Keratinocyte (primary cell): ENCODE measurements around the gene SLC35A2. TPM values are rescaled to one million over a fixed set of nuclear protein-coding genes. Genes with fewer than 3 reads are reported as not detected.

Experiments
- DNase-seq: peaks from one replicate; pipeline ENCODE4 v3.0.0-alpha.2; 2011; ENCODE audit warnings: low read depth, missing footprints, low spot score
- FAIRE-seq: peaks from 2 replicates; lab custom pipeline; 2011; peaks lifted over from hg19 to GRCh38; lab: Jason Lieb, UNC
- H2AFZ ChIP-seq: 2 replicates; pipeline ENCODE4 v1.6.0; 2012; ENCODE audit warnings: low read length, control low read depth, inconsistent platforms; ENCODE audit not compliant: control insufficient read depth
- H3K27ac ChIP-seq: 2 replicates; pipeline ENCODE4 v1.5.1; 2011; ENCODE audit warnings: low read length; ENCODE audit not compliant: control insufficient read depth, insufficient read depth
- H3K27me3 ChIP-seq: 3 replicates; pipeline ENCODE4 v1.6.0; 2011; ENCODE audit warnings: low read length; ENCODE audit not compliant: control insufficient read depth, insufficient read depth; ENCODE audit errors: extremely low read depth
- H3K36me3 ChIP-seq, 2 experiments: 2 replicates in 1 of 2; 3 replicates in 1 of 2; pipeline ENCODE4 v1.5.1; 2011; ENCODE audit warnings: low read length in 2 of 2, mild to moderate bottlenecking in 1 of 2; ENCODE audit not compliant: control insufficient read depth in 2 of 2, insufficient read depth in 2 of 2; ENCODE audit errors: extremely low read depth in 1 of 2
- H3K4me1 ChIP-seq: 3 replicates; pipeline ENCODE4 v1.5.1; 2011; ENCODE audit warnings: low read length; ENCODE audit not compliant: control insufficient read depth, insufficient read depth; ENCODE audit errors: extremely low read depth
- H3K4me2 ChIP-seq: 3 replicates; pipeline ENCODE4 v1.6.0; 2011; ENCODE audit warnings: low read depth, low read length; ENCODE audit not compliant: control insufficient read depth, insufficient read depth; ENCODE audit errors: extremely low read depth
- H3K4me3 ChIP-seq, 3 experiments: fragments of 200-600 bp in 1 of 3; sonication (generic) in 1 of 3; 2 replicates in 2 of 3; 3 replicates in 1 of 3; pipeline ENCODE4 v1.5.1; 2011 to 2016; ENCODE audit warnings: low read length in 3 of 3, mild to moderate bottlenecking in 3 of 3, control low read depth in 2 of 3, inconsistent platforms in 1 of 3, low read depth in 1 of 3, mixed read lengths in 1 of 3, mixed run types in 1 of 3, moderate library complexity in 1 of 3; ENCODE audit not compliant: control insufficient read depth in 2 of 3, insufficient read depth in 2 of 3; ENCODE audit errors: extremely low read depth in 1 of 3
- H3K79me2 ChIP-seq: 2 replicates; pipeline ENCODE4 v1.6.0; 2012; ENCODE audit warnings: low read length; ENCODE audit not compliant: control insufficient read depth, insufficient read depth
- H3K9ac ChIP-seq: 3 replicates; pipeline ENCODE4 v1.6.0; 2011; ENCODE audit warnings: low read length; ENCODE audit not compliant: control insufficient read depth, insufficient read depth; ENCODE audit errors: extremely low read depth
- H3K9me1 ChIP-seq: 3 replicates; pipeline ENCODE4 v1.6.0; 2011; ENCODE audit warnings: low read length; ENCODE audit not compliant: control insufficient read depth, insufficient read depth; ENCODE audit errors: extremely low read depth
- H3K9me3 ChIP-seq: 2 replicates; pipeline ENCODE4 v1.5.1; 2012; ENCODE audit warnings: low read depth, low read length; ENCODE audit not compliant: control insufficient read depth
- H4K20me1 ChIP-seq: 3 replicates; pipeline ENCODE4 v1.6.0; 2011; ENCODE audit warnings: low read length; ENCODE audit not compliant: control insufficient read depth, insufficient read depth; ENCODE audit errors: extremely low read depth
- CTCF ChIP-seq, 3 experiments: IDR thresholded peaks in 1 of 3; conservative IDR thresholded peaks in 1 of 3; optimal IDR thresholded peaks in 1 of 3; 2 replicates in 2 of 3; 3 replicates in 1 of 3; pipeline versions ENCODE3 to v1.5.1; 2011; ENCODE audit warnings: low read length in 3 of 3, mild to moderate bottlenecking in 3 of 3, moderate library complexity in 2 of 3, control low read depth in 1 of 3, inconsistent platforms in 1 of 3; ENCODE audit not compliant: insufficient read depth in 2 of 3; ENCODE audit errors: extremely low read depth in 1 of 3
- EZH2 ChIP-seq: IDR thresholded peaks from one replicate; pipeline ENCODE4 v1.6.1; 2012; ENCODE audit warnings: inconsistent platforms, mild to moderate bottlenecking, low read length, moderate library complexity
- dilution Hi-C: fragments of 300-500 bp; cut with MboI; formaldehyde crosslinking; loops from one replicate; pipeline ENCODE4 v1.7.0; 2020; ENCODE audit warnings: low sequenced_read_pairs; ENCODE audit not compliant: extremely low pct_ligation_motif_present
- polyA plus RNA-seq, 5 experiments: library from polyadenylated mRNA; depleted of rRNA in 3 of 5; stranded (reverse) in 3 of 5; stranded (forward) in 1 of 5; unstranded in 1 of 5; fragments of >200 nt; gene quantifications; 1 replicate in 1 of 5; 2 replicates in 3 of 5; 3 replicates in 1 of 5; pipeline versions ENCODE4 v1.2.1 to v1.2.3, GENCODE V29; 2011 to 2012; ENCODE audit warnings: missing spikeins in 2 of 5, low read depth in 1 of 5, low replicate concordance in 1 of 5

SLC35A2 gene
- polyA plus RNA-seq, 1 donor (not counting 4 experiments of a cell fraction or from before 2014, with no cell fraction given) = 39.4 TPM

- H3K9ac ChIP-seq = no peak overlapping the region
- H3K27me3 ChIP-seq = no peaks in the 10 kb centered on the region
- TF ChIP-seq CTCF (optimal IDR thresholded peaks at IDR 0.05 in 1 of 3, IDR thresholded peaks at IDR 0.05 in 1 of 3, conservative IDR thresholded peaks at IDR 0.05 in 1 of 3; ENCODE audit: extremely low read depth in 1 of 3, insufficient read depth in 2 of 3, low read length in 3 of 3) (no peak), EZH2 (no peak)
- no peak for DNase-seq
- H3K9me1 ChIP-seq = no peaks in the 10 kb centered on the region
- dilution Hi-C loops = no loop called here
- H4K20me1 ChIP-seq = no peaks in the 10 kb centered on the region
- H3K4me1 ChIP-seq = no peaks in the 10 kb centered on the region
- no peak overlapping the region for H3K4me2 ChIP-seq
- no peak overlapping the region for H2AFZ ChIP-seq
- H3K9me3 ChIP-seq = no peaks in the 10 kb centered on the region
- H3K36me3 ChIP-seq = peaks cover 3 to 4% of the 10 kb centered on the region in 2 experiments
- H3K27ac ChIP-seq = no peak overlapping the region
- H3K79me2 ChIP-seq = peaks cover 13% of the 10 kb centered on the region
- H3K4me3 ChIP-seq = no peak overlapping the region
- no peak for FAIRE-seq
These were observed 23.8 kb upstream of the SLC35A2 start for GRCh38 chrX:48935301-48935670.

GRCh38 chrX:48934581-48935300 is 23.3 kb upstream of the SLC35A2 start:
- Histone ChIP-seq H3K4me2 (no peak overlapping the region), H4K20me1 (no peaks in the 10 kb centered on the region), H3K36me3 (peaks cover under 1 to 4% of the 10 kb centered on the region in 2 experiments), H3K9me1 (no peaks in the 10 kb centered on the region), H3K4me1 (no peaks in the 10 kb centered on the region), H3K27me3 (no peaks in the 10 kb centered on the region), H3K79me2 (peaks cover 7% of the 10 kb centered on the region), H3K4me3 (no peak overlapping the region), H2AFZ (no peak overlapping the region), H3K9ac (no peak overlapping the region), H3K27ac (no peak overlapping the region), H3K9me3 (no peaks in the 10 kb centered on the region)
- no peak for TF ChIP-seq EZH2
- no peak for TF ChIP-seq CTCF (optimal IDR thresholded peaks at IDR 0.05 in 1 of 3, IDR thresholded peaks at IDR 0.05 in 1 of 3, conservative IDR thresholded peaks at IDR 0.05 in 1 of 3; ENCODE audit: extremely low read depth in 1 of 3, insufficient read depth in 2 of 3, low read length in 3 of 3)
- FAIRE-seq = no peak
- dilution Hi-C loops = no loop called here
- no peak for DNase-seq
